HG03342 (cell line): ENCODE results near the gene CACNA1C.
"Not testable (repeated sequence)": the region's sequence is repeated elsewhere in the genome, so short reads cannot be mapped to it uniquely, and the experiment has no call there.

ENCODE experiments used
- ATAC-seq: cut with Tn5 transposase; IDR thresholded peaks from one replicate; pipeline ENCODE4 v1.9.1; 2021; ENCODE audit warnings: mild to moderate bottlenecking, moderate library complexity; ENCODE audit not compliant: unreplicated experiment

CACNA1C gene

GRCh38 chr12:2668816-2669215 lies 616.0 kb downstream of the CACNA1C start:
- no peak for ATAC-seq

GRCh38 chr12:2669560-2669959 lies 616.8 kb downstream of the CACNA1C start:
- no peak for ATAC-seq

GRCh38 chr12:2672863-2673262 lies 620.1 kb downstream of the CACNA1C start:
- ATAC-seq = no peak

- ATAC-seq = no peak
Measured at GRCh38 chr12:2673966-2674810, 621.4 kb downstream of the CACNA1C start.

GRCh38 chr12:2675776-2676175 lies 623.0 kb downstream of the CACNA1C start:
- no peak for ATAC-seq

- no peak for ATAC-seq
Measured at GRCh38 chr12:2677142-2677880, 624.5 kb downstream of the CACNA1C start.

- ATAC-seq = no peak
Measured at GRCh38 chr12:2678426-2678825, 625.6 kb downstream of the CACNA1C start.

- ATAC-seq = no peak
Measured at GRCh38 chr12:2679068-2679815, 626.5 kb downstream of the CACNA1C start.

- ATAC-seq = no peak
Measured at GRCh38 chr12:2679816-2680675, 627.3 kb downstream of the CACNA1C start.

GRCh38 chr12:2680676-2681039 lies 627.9 kb downstream of the CACNA1C start:
- ATAC-seq = no peak

- ATAC-seq = no peak
Measured at GRCh38 chr12:2681450-2682205, 628.8 kb downstream of the CACNA1C start.

- ATAC-seq = no peak
Measured at GRCh38 chr12:2682296-2683251, 629.8 kb downstream of the CACNA1C start.

- ATAC-seq = no peak
Measured at GRCh38 chr12:2683283-2684025, 630.7 kb downstream of the CACNA1C start.

- ATAC-seq = not testable (repeated sequence)
Measured at GRCh38 chr12:2684026-2684325, 631.2 kb downstream of the CACNA1C start.

- not testable (repeated sequence) for ATAC-seq
Measured at GRCh38 chr12:2685620-2686279, 633.0 kb downstream of the CACNA1C start.

- no peak for ATAC-seq
Measured at GRCh38 chr12:2686280-2686646, 633.5 kb downstream of the CACNA1C start.

- no peak for ATAC-seq
Measured at GRCh38 chr12:2687058-2687457, 634.3 kb downstream of the CACNA1C start.

GRCh38 chr12:2687726-2688125 lies 634.9 kb downstream of the CACNA1C start:
- no peak for ATAC-seq
